DND-41 (cell line): ENCODE data around the gene C1QC.

Experiments
- ATAC-seq: fragments of 200-7000 bp; cut with Tn5 transposase; 3 replicates; pipeline ENCODE4 v1.9.1; 2021; ENCODE audit warnings: low read depth; ENCODE audit not compliant: insufficient read depth
- DNase-seq: peaks from one replicate; pipeline ENCODE4 v3.0.0-alpha.2; 2020
- H2AFZ ChIP-seq: 2 replicates; pipeline ENCODE4 v1.6.0; 2012; ENCODE audit warnings: low read depth, low read length
- H3K27ac ChIP-seq: 2 replicates; pipeline ENCODE4 v1.5.1; 2012; ENCODE audit warnings: low read length, inconsistent platforms
- H3K27me3 ChIP-seq: fragments of 200-600 bp; sonication (generic); 2 replicates; pipeline ENCODE4 v1.6.0; 2012; ENCODE audit warnings: low read length, mild to moderate bottlenecking, inconsistent platforms; ENCODE audit not compliant: insufficient read depth, poor library complexity
- H3K36me3 ChIP-seq: 2 replicates; pipeline ENCODE4 v1.5.1; 2012; ENCODE audit warnings: low read length, inconsistent platforms; ENCODE audit not compliant: insufficient read depth
- H3K4me1 ChIP-seq: 2 replicates; pipeline ENCODE4 v1.5.1; 2012; ENCODE audit warnings: mild to moderate bottlenecking, low read length; ENCODE audit not compliant: insufficient read depth
- H3K4me2 ChIP-seq: 2 replicates; pipeline ENCODE4 v1.6.0; 2012; ENCODE audit warnings: mild to moderate bottlenecking, moderate library complexity, low read length, inconsistent platforms; ENCODE audit not compliant: insufficient read depth
- H3K4me3 ChIP-seq, 2 experiments: fragments of 200-600 bp in 1 of 2; shearing (Covaris generic) in 1 of 2; 2 replicates each; pipeline ENCODE4 v1.5.1; 2012 to 2016; ENCODE audit warnings: inconsistent platforms in 2 of 2, low read length in 2 of 2, mild to moderate bottlenecking in 2 of 2, low read depth in 1 of 2, moderate library complexity in 1 of 2
- H3K79me2 ChIP-seq: 2 replicates; pipeline ENCODE4 v1.6.0; 2012; ENCODE audit warnings: low read length, inconsistent platforms; ENCODE audit not compliant: insufficient read depth
- H3K9ac ChIP-seq: 2 replicates; pipeline ENCODE4 v1.6.0; 2012; ENCODE audit warnings: low read depth, mild to moderate bottlenecking, inconsistent platforms, low read length, moderate library complexity
- H3K9me3 ChIP-seq: 2 replicates; pipeline ENCODE4 v1.5.1; 2012; ENCODE audit warnings: low read length, moderate library complexity, mild to moderate bottlenecking, inconsistent platforms; ENCODE audit not compliant: insufficient read depth, severe bottlenecking
- H4K20me1 ChIP-seq: 2 replicates; pipeline ENCODE4 v1.6.0; 2012; ENCODE audit warnings: low read length; ENCODE audit not compliant: insufficient read depth
- CTCF ChIP-seq: IDR thresholded peaks from 2 replicates; pipeline ENCODE4 v1.5.1; 2012; ENCODE audit warnings: borderline replicate concordance, low read length, moderate library complexity, mild to moderate bottlenecking; ENCODE audit not compliant: poor library complexity, severe bottlenecking; ENCODE audit errors: extremely low read depth
- EZH2 ChIP-seq: IDR thresholded peaks from 3 replicates; pipeline ENCODE4 v1.6.1; 2012; ENCODE audit warnings: borderline replicate concordance, low read depth, mild to moderate bottlenecking, moderate library complexity, low read length, inconsistent platforms; ENCODE audit not compliant: severe bottlenecking

Gene C1QC

GRCh38 chr1:22646384-22646783 lies 3.0 kb downstream of the C1QC start:
- no peak overlapping the region for H2AFZ ChIP-seq
- no peaks in the 10 kb centered on the region for H3K27me3 ChIP-seq

GRCh38 chr1:22650089-22650693 lies 6.8 kb downstream of the C1QC start:
- H3K36me3 ChIP-seq: no peaks in the 10 kb centered on the region
- peaks cover 4% of the 10 kb centered on the region for H3K27me3 ChIP-seq
- H3K27ac ChIP-seq: no peak overlapping the region
- no peaks in the 10 kb centered on the region for H3K79me2 ChIP-seq
- DNase-seq (no peak), ATAC-seq (no peak)
- no peak for TF ChIP-seq EZH2
- TF ChIP-seq CTCF: no peak
- H3K9ac ChIP-seq: no peak overlapping the region
- no peaks in the 10 kb centered on the region for H3K4me1 ChIP-seq
- H3K4me3 ChIP-seq: no peak overlapping the region
- no peaks in the 10 kb centered on the region for H3K9me3 ChIP-seq
- H4K20me1 ChIP-seq: peaks cover 6% of the 10 kb centered on the region; the same call in 1 of the 2 replicates
- no peak overlapping the region for H3K4me2 ChIP-seq
- H2AFZ ChIP-seq: no peak overlapping the region

More at GRCh38 chr1:22646384-22646783, 3.0 kb downstream of the C1QC start:
- no peaks in the 10 kb centered on the region for H3K79me2 ChIP-seq
- ATAC-seq: no peak
- H4K20me1 ChIP-seq: peaks cover 9% of the 10 kb centered on the region
- no peaks in the 10 kb centered on the region for H3K36me3 ChIP-seq
- TF ChIP-seq CTCF (no peak), EZH2 (no peak)
- H3K9me3 ChIP-seq: no peaks in the 10 kb centered on the region
- no peak overlapping the region for H3K27ac ChIP-seq
- no peak for DNase-seq
- no peak overlapping the region for H3K9ac ChIP-seq
- H3K4me3 ChIP-seq: no peak overlapping the region
- peaks cover 4% of the 10 kb centered on the region for H3K4me1 ChIP-seq
- no peak overlapping the region for H3K4me2 ChIP-seq

GRCh38 chr1:22651941-22652856 lies 8.8 kb downstream of the C1QC start:
- no peak overlapping the region for H2AFZ ChIP-seq
- peaks cover 6% of the 10 kb centered on the region; the same call in 1 of the 2 replicates for H4K20me1 ChIP-seq
- H3K4me3 ChIP-seq: no peak overlapping the region
- DNase-seq (no peak), ATAC-seq (no peak)
- peaks cover 9% of the 10 kb centered on the region for H3K27me3 ChIP-seq
- H3K27ac ChIP-seq: no peak overlapping the region
- no peaks in the 10 kb centered on the region for H3K9me3 ChIP-seq
- no peaks in the 10 kb centered on the region for H3K4me1 ChIP-seq
- no peaks in the 10 kb centered on the region for H3K36me3 ChIP-seq
- no peak overlapping the region for H3K9ac ChIP-seq
- TF ChIP-seq CTCF: no peak
- no peak for TF ChIP-seq EZH2
- H3K4me2 ChIP-seq: no peak overlapping the region
- H3K79me2 ChIP-seq: no peaks in the 10 kb centered on the region
